Natural killer cell (primary cell): ENCODE results near the gene EDEM2. TPM values are rescaled to one million over a fixed set of nuclear protein-coding genes. Genes with fewer than 3 reads are reported as not detected.
"Not testable (repeated sequence)": the region's sequence is repeated elsewhere in the genome, so short reads cannot be mapped to it uniquely, and the experiment has no call there.

Experiments used
- ATAC-seq, 3 donors: fragments of 150-1000 bp in 2 of 3; fragments of 200-7000 bp in 1 of 3; cut with Tn5 transposase; 1 replicate in 1 of 3; 2 replicates in 2 of 3; pipeline ENCODE4 v1.10.0; 2021; ENCODE audit warnings: mild to moderate bottlenecking in 2 of 3, moderate library complexity in 2 of 3
- DNase-seq, 2 donors: peaks; one replicate each; pipeline versions ENCODE4 v3.0.0 to v3.0.0-alpha.2; 2013 to 2021; ENCODE audit warnings: mixed read lengths in 1 of 2
- H3K27ac ChIP-seq: one replicate; pipeline ENCODE4 v1.5.1; 2013; ENCODE audit warnings: mild to moderate bottlenecking, low read length
- H3K27me3 ChIP-seq: one replicate; pipeline ENCODE4 v1.6.1; 2013; ENCODE audit warnings: low read length; ENCODE audit not compliant: control insufficient read depth, insufficient read depth
- H3K36me3 ChIP-seq: one replicate; pipeline ENCODE4 v1.6.1; 2013; ENCODE audit warnings: low read length; ENCODE audit not compliant: control insufficient read depth, insufficient read depth
- H3K4me1 ChIP-seq: one replicate; pipeline ENCODE4 v1.6.1; 2013; ENCODE audit warnings: low read length; ENCODE audit not compliant: control insufficient read depth, insufficient read depth
- H3K4me3 ChIP-seq: one replicate; pipeline ENCODE4 v1.5.1; 2013; ENCODE audit warnings: low read length
- H3K9me3 ChIP-seq: one replicate; pipeline ENCODE4 v1.6.1; 2013; ENCODE audit warnings: low read length; ENCODE audit not compliant: control insufficient read depth, insufficient read depth
- H3K27ac Mint-ChIP-seq, 2 donors: one replicate each; pipeline ENCODE4 v1.8.0; 2022; ENCODE audit warnings: mild to moderate bottlenecking in 2 of 2, mixed read lengths in 2 of 2, moderate library complexity in 1 of 2
- H3K27me3 Mint-ChIP-seq, 2 donors: one replicate each; pipeline ENCODE4 v1.8.0; 2022; ENCODE audit warnings: low read depth in 2 of 2, mixed read lengths in 2 of 2
- H3K36me3 Mint-ChIP-seq: one replicate; pipeline ENCODE4 v1.8.0; 2022; ENCODE audit warnings: mixed read lengths
- H3K4me1 Mint-ChIP-seq, 2 donors: one replicate each; pipeline ENCODE4 v1.8.0; 2022; ENCODE audit warnings: mixed read lengths in 2 of 2
- H3K4me3 Mint-ChIP-seq: one replicate; pipeline ENCODE4 v1.8.0; 2022; ENCODE audit warnings: mild to moderate bottlenecking, moderate library complexity, mixed read lengths
- H3K9me3 Mint-ChIP-seq, 2 donors: one replicate each; pipeline ENCODE4 v1.8.0; 2022; ENCODE audit warnings: mixed read lengths in 2 of 2
- CTCF ChIP-seq: fragments of 200-600 bp; IDR thresholded peaks from one replicate; pipeline ENCODE4 v1.8.0; 2022; ENCODE audit warnings: antibody characterized with exemption
- WGBS: methylation state at CpG from one replicate; pipeline ENCODE4 v1.1.7; 2013; ENCODE audit warnings: missing lambda C conversion rate; ENCODE audit not compliant: insufficient coverage; 5-methylcytosine and 5-hydroxymethylcytosine counted together
- intact Hi-C: fragments of 100-400 bp; cut with micrococcal nuclease; formaldehyde crosslinking; loops from one replicate; pipeline ENCODE4 v1.14.2; 2022
- total RNA-seq, 4 donors: library from RNA; stranded (reverse); fragments of 120-200 nt in 1 of 4; gene quantifications; one replicate each; pipeline versions ENCODE4 v1.2.3 to v1.2.4, GENCODE V29; 2013 to 2022

Gene EDEM2
- total RNA-seq, 3 donors from 2014 or later (not counting 1 experiment from before 2014, with no cell fraction given) = 20.0 to 27.4 (median 25.3) TPM

DNA sequence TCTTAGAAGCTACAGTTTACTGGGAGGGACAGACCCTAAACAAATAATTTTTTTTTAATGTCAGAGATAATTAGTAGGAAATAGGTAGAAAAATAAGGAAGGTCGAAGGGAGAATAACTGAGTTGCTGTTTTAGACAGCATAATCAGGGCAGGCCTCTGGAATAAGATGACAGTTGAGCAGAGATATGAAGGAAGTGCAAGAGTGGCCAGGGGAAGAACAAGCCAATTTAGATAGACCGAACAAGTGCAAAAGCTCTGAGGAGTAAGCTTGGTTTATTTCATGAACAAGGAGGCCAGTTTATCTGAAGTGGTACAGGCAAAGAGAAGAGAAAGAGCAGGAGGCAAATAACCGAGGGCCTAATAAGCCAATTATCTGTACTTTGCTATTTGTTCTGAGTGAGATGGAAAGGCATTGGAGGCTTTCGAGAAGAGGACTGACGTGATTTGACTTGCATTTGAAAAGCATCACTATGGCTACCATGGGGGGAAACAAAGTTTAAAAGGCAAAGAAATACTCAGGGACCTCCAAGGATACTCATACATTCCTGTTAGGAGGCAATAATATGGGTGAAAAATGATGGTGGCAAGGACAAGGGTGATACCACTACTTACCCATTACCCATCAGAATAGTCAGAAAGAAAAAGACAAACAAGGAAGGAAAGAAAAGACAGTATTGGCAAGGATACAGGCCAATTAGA, 44.4 kb upstream of the EDEM2 start:
- no peaks in the 10 kb centered on the region for H3K9me3 ChIP-seq
- peaks cover 38% of the 10 kb centered on the region for H3K36me3 Mint-ChIP-seq
- DNase-seq = no peak
- intact Hi-C loops = no loop called here
- no peak overlapping the region for H3K27ac ChIP-seq
- no peaks in the 10 kb centered on the region for H3K27me3 ChIP-seq
- TF ChIP-seq CTCF = no peak
- H3K36me3 ChIP-seq = no peaks in the 10 kb centered on the region
- H3K27me3 Mint-ChIP-seq = no peaks in the 10 kb centered on the region
- 92% methylated on average over 5 of the region's 5 CpGs for WGBS
- H3K4me3 Mint-ChIP-seq = no peak overlapping the region
- H3K9me3 Mint-ChIP-seq = peaks cover 0 to 2% of the 10 kb centered on the region in 2 donors
- H3K4me1 ChIP-seq = no peaks in the 10 kb centered on the region
- no peak for ATAC-seq
- no peaks in the 10 kb centered on the region for H3K4me1 Mint-ChIP-seq
- no peak overlapping the region for H3K27ac Mint-ChIP-seq
- H3K4me3 ChIP-seq = no peak overlapping the region

DNA sequence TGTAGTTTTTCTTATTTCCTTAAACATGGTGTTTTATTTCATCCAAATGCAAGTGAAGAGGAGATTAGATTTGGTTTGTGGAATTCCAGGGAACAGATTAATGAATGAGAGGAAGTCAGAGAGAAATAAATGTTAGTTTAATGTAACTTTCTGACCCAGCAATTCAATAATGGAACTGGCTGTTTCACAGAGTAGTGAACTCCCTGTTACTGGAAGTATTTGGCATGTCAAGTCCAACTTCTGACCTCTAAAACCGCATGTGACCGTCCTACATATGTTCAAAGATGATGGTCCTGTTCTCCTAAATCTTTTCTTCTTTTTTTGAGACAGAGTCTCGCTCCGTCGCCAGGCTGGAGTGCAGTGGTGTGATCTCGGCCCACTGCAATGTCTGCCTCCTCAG, 43.4 kb upstream of the EDEM2 start:
- H3K4me3 Mint-ChIP-seq = no peak overlapping the region
- no peak overlapping the region for H3K27ac ChIP-seq

GRCh38 chr20:35189223-35189622, 42.1 kb upstream of the EDEM2 start:
- H3K4me1 ChIP-seq, H3K27ac Mint-ChIP-seq, H3K4me3 Mint-ChIP-seq, H3K4me1 Mint-ChIP-seq, H3K27me3 ChIP-seq, H3K27ac ChIP-seq, H3K9me3 Mint-ChIP-seq, ATAC-seq, H3K9me3 ChIP-seq, H3K36me3 ChIP-seq, H3K4me3 ChIP-seq, DNase-seq, H3K27me3 Mint-ChIP-seq, intact Hi-C loops: not testable (repeated sequence)
- WGBS = 96% methylated on average over 8 of the region's 8 CpGs
- peaks cover 25% of the 10 kb centered on the region for H3K36me3 Mint-ChIP-seq

More for the DNA sequence above, 43.4 kb upstream of the EDEM2 start:
- Mint-ChIP-seq H3K9me3 (no peaks in the 10 kb centered on the region), H3K27me3 (no peaks in the 10 kb centered on the region), H3K4me1 (no peaks in the 10 kb centered on the region), H3K36me3 (peaks cover 34% of the 10 kb centered on the region), H3K27ac (no peak overlapping the region)
- TF ChIP-seq CTCF = no peak
- H3K27me3 ChIP-seq = no peaks in the 10 kb centered on the region
- H3K4me1 ChIP-seq = no peaks in the 10 kb centered on the region
- intact Hi-C loops = no loop called here
- 96% methylated on average over 6 of the region's 6 CpGs for WGBS
- no peaks in the 10 kb centered on the region for H3K36me3 ChIP-seq
- H3K9me3 ChIP-seq = no peaks in the 10 kb centered on the region
- DNase-seq (no peak), ATAC-seq (no peak)
- no peak overlapping the region for H3K4me3 ChIP-seq

DNA sequence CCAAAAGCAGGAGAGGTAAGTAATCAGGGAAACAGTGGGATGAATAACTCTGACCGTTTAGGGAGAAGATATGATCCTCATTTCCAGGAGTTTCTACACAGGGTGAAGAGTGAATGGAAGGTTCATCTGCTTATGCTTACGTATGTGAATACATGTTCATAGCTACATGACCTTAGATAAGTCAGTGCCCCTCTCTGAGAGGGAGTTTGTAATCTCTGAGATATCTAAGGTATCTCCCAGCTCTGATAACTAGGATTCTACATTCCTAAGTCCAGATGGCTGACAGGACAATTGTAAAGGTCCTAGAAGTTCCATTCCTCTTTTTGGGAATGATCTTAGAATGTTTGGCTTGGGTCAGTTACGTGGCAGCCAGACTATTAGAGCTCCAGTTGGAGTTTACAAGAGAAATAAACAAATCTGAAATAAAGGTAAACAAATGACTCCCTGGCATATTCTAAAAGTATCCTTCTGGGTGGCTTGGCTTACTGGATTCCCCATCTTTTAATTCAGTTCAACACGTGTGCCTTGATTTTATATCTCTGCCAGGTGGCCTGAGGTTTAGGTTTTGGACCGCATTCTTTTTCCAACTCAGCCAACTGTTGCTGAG, 40.6 kb upstream of the EDEM2 start:
- no peak overlapping the region for H3K27ac ChIP-seq
- no peak for ATAC-seq
- intact Hi-C loops = no loop called here
- TF ChIP-seq CTCF = no peak
- no peak overlapping the region for H3K4me3 Mint-ChIP-seq
- no peak for DNase-seq
- H3K27me3 Mint-ChIP-seq = no peaks in the 10 kb centered on the region
- no peaks in the 10 kb centered on the region for H3K4me1 Mint-ChIP-seq
- H3K36me3 Mint-ChIP-seq = peaks cover 16% of the 10 kb centered on the region
- H3K27me3 ChIP-seq = no peaks in the 10 kb centered on the region
- no peaks in the 10 kb centered on the region for H3K9me3 ChIP-seq
- no peaks in the 10 kb centered on the region for H3K4me1 ChIP-seq
- WGBS = 90% methylated on average over 5 of the region's 5 CpGs
- H3K27ac Mint-ChIP-seq = no peak overlapping the region
- H3K36me3 ChIP-seq = no peaks in the 10 kb centered on the region
- no peak overlapping the region for H3K4me3 ChIP-seq
- H3K9me3 Mint-ChIP-seq = no peaks in the 10 kb centered on the region

DNA sequence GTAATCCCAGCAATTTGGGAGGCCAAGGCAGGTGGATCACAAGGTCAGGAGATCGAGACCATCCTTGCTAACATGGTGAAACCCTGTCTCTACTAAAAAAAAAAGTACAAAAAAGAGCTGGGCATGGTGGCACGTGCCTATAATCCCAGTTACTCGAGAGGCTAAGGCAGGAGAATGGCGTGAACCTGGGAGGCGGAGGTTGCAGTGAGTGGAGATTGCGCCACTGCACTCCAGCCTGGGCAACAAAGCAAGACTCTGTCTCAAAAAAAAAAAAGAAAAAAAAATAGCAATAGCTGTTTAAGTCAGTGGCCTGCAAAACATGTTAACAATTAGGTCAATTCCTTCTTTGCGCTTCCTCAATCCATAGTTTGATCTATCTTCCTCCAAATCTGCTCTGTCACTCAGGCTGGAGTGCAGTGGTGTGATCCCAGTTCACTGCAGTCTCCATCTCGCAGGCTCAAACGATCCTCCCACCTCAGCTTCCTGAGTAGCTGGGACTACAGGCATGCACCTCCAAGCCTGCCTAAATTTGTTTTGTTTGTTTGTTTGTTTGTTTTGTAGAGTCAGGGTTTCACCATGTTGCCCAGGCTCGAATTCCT, 39.7 kb upstream of the EDEM2 start:
- H3K27me3 Mint-ChIP-seq, H3K4me1 Mint-ChIP-seq, H3K27ac Mint-ChIP-seq, H3K4me3 ChIP-seq, H3K9me3 ChIP-seq, ATAC-seq, H3K9me3 Mint-ChIP-seq, intact Hi-C loops, H3K27me3 ChIP-seq, H3K27ac ChIP-seq, H3K36me3 ChIP-seq, H3K4me1 ChIP-seq, H3K4me3 Mint-ChIP-seq, DNase-seq: not testable (repeated sequence)
- H3K36me3 Mint-ChIP-seq = peaks cover 16% of the 10 kb centered on the region
- 88% methylated on average over 10 of the region's 10 CpGs for WGBS
